NB4 (cell line): ENCODE data around the gene EIF3J.
"Not testable (repeated sequence)": the region's sequence is repeated elsewhere in the genome, so short reads cannot be mapped to it uniquely, and the experiment has no call there.

ENCODE experiments used
- DNase-seq: peaks from one replicate; pipeline ENCODE4 v3.0.0; 2010; ENCODE audit warnings: low read depth
- H3K4me3 ChIP-seq: one replicate; pipeline ENCODE4 v1.5.1; 2011; ENCODE audit warnings: mild to moderate bottlenecking, low read depth, low read length, moderate library complexity
- CTCF ChIP-seq: IDR thresholded peaks from one replicate; pipeline ENCODE4 v1.5.1; 2012; ENCODE audit warnings: low read depth, low read length
- MAX ChIP-seq: IDR thresholded peaks from 2 replicates; pipeline ENCODE4 v1.6.1; 2011; ENCODE audit warnings: low read depth, low read length
- MYC ChIP-seq: IDR thresholded peaks from 2 replicates; pipeline ENCODE4 v1.6.1; 2011; ENCODE audit warnings: low read depth, low read length
- POLR2A ChIP-seq: IDR thresholded peaks from 2 replicates; pipeline ENCODE4 v1.6.1; 2011; ENCODE audit warnings: mild to moderate bottlenecking; ENCODE audit not compliant: insufficient read length; ENCODE audit errors: extremely low read depth

The EIF3J gene

GRCh38 chr15:44545913-44546802 lies 9.2 kb downstream of the EIF3J start:
- TF ChIP-seq MAX (no peak), CTCF (peak; percentile 13)
- DNase-seq: peak; percentile 34
- no peak overlapping the region for H3K4me3 ChIP-seq

- DNase-seq, H3K4me3 ChIP-seq: not testable (repeated sequence)
Observed at GRCh38 chr15:44549152-44549551, 12.2 kb downstream of the EIF3J start.

GRCh38 chr15:44550256-44550655 lies 13.3 kb downstream of the EIF3J start:
- H3K4me3 ChIP-seq: no peak overlapping the region
- DNase-seq: no peak
- TF ChIP-seq MYC (no peak), MAX (no peak), CTCF (no peak), POLR2A (no peak)

GRCh38 chr15:44550734-44551133 lies 13.8 kb downstream of the EIF3J start:
- H3K4me3 ChIP-seq: no peak overlapping the region
- no peak for TF ChIP-seq MYC
- TF ChIP-seq CTCF: no peak
- no peak for TF ChIP-seq POLR2A
- TF ChIP-seq MAX: no peak

GRCh38 chr15:44554934-44555723 lies 18.2 kb downstream of the EIF3J start:
- DNase-seq: no peak
- TF ChIP-seq MAX (no peak), POLR2A (no peak), CTCF (no peak), MYC (no peak)
- no peak overlapping the region for H3K4me3 ChIP-seq

More at GRCh38 chr15:44550734-44551133, 13.8 kb downstream of the EIF3J start:
- no peak for DNase-seq

GRCh38 chr15:44560926-44561325 lies 24.0 kb downstream of the EIF3J start:
- not testable (repeated sequence) for H3K4me3 ChIP-seq, DNase-seq
